GM10266 (cell line): ENCODE results near the gene RIMBP2.

Experiments
- DNase-seq: peaks from one replicate; pipeline ENCODE4 v3.0.0; 2012; ENCODE audit errors: extremely low spot score
- CTCF ChIP-seq: IDR thresholded peaks from 2 replicates; pipeline ENCODE4 v1.5.1; 2012; ENCODE audit warnings: mild to moderate bottlenecking, low read depth; ENCODE audit not compliant: control insufficient read depth, insufficient read depth; ENCODE audit errors: missing control alignments

The RIMBP2 gene

GRCh38 chr12:130391186-130391585 lies 324.9 kb downstream of the RIMBP2 start:
- DNase-seq, result no peak

GRCh38 chr12:130385193-130385592 lies 330.9 kb downstream of the RIMBP2 start:
- no peak for DNase-seq
- TF ChIP-seq CTCF, result no peak

More at GRCh38 chr12:130391186-130391585, 324.9 kb downstream of the RIMBP2 start:
- no peak for TF ChIP-seq CTCF

GRCh38 chr12:130384234-130384633 lies 331.9 kb downstream of the RIMBP2 start:
- DNase-seq, result no peak
- TF ChIP-seq CTCF, result no peak

GRCh38 chr12:130382818-130383217 lies 333.3 kb downstream of the RIMBP2 start:
- no peak for DNase-seq
- no peak for TF ChIP-seq CTCF

- DNase-seq, result no peak
- no peak for TF ChIP-seq CTCF
Measured at GRCh38 chr12:130375296-130376287, 340.5 kb downstream of the RIMBP2 start.

- no peak for TF ChIP-seq CTCF
- no peak for DNase-seq
Measured at GRCh38 chr12:130374083-130374482, 342.0 kb downstream of the RIMBP2 start.

GRCh38 chr12:130372936-130373335 lies 343.2 kb downstream of the RIMBP2 start:
- TF ChIP-seq CTCF, result no peak
- no peak for DNase-seq
